Tibial artery (tissue), 4 donors: ENCODE results near the gene MACROD2.

Source experiments
- DNase-seq, 2 donors: peaks; one replicate each; pipeline ENCODE4 v3.0.0-alpha.2; 2019
- H3K27ac ChIP-seq, 2 donors: fragments of 200-600 bp; sonication (generic) in 1 of 2; 1 replicate in 1 of 2; 2 replicates in 1 of 2; pipeline ENCODE4 v1.5.1; 2018 to 2019; ENCODE audit warnings: mild to moderate bottlenecking in 1 of 2
- H3K27me3 ChIP-seq, 2 donors: fragments of 200-600 bp; sonication (generic) in 1 of 2; one replicate each; pipeline versions ENCODE4 v1.5.1 to v1.6.0; 2016 to 2019
- H3K36me3 ChIP-seq, 3 donors: fragments of 200-600 bp; sonication (generic) in 2 of 3; one replicate each; pipeline ENCODE4 v1.5.1; 2016 to 2019; ENCODE audit warnings: mild to moderate bottlenecking in 2 of 3
- H3K4me1 ChIP-seq, 4 donors: fragments of 200-600 bp; sonication (generic) in 2 of 4; 1 replicate in 3 of 4; 2 replicates in 1 of 4; pipeline ENCODE4 v1.5.1; 2016 to 2019
- H3K4me3 ChIP-seq, 2 donors: fragments of 200-600 bp; sonication (generic) in 1 of 2; 1 replicate in 1 of 2; 2 replicates in 1 of 2; pipeline ENCODE4 v1.5.1; 2018 to 2019; ENCODE audit warnings: mild to moderate bottlenecking in 2 of 2
- H3K9me3 ChIP-seq, 3 donors: fragments of 200-600 bp; sonication (generic) in 1 of 3; one replicate each; pipeline ENCODE4 v1.5.1; 2016 to 2019
- intact Hi-C: fragments of 100-400 bp; cut with DNase I; formaldehyde crosslinking; loops from one replicate; pipeline ENCODE4 v1.15.0; 2023; ENCODE audit warnings: low total_unique reads
- TF ChIP-seq, protein P1 (sequence below), 2 experiments: fragments of 200-600 bp in 1 of 2; fragments of 450-650 bp in 1 of 2; IDR thresholded peaks; one replicate each; pipeline ENCODE4 v1.5.1; 2017 to 2019; ENCODE audit warnings: antibody characterized with exemption in 2 of 2, mild to moderate bottlenecking in 1 of 2, moderate library complexity in 1 of 2

Gene MACROD2

DNA sequence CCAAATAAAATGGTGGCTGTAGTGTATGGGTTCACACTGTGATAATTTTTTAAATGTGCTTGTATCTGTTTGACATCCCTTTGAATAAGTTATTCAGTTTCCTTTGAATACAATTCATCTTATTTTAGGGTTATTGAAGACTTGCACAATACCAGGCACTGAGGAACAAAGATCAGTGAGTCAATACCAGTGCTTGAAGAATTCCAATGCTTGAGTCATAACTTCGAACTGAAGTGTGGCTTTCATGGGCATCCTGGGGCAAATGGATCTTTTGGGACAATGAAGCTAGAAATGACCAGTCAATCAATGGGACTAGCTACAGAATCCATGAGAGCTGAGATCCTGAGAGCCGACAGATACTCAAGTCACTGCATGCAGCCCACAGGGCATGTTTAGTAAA, 692.0 kb downstream of the MACROD2 start:
- no peak for DNase-seq
- Histone ChIP-seq H3K27ac (no peak overlapping the region), H3K4me3 (no peak overlapping the region), H3K9me3 (no peaks in the 10 kb centered on the region), H3K27me3 (no peaks in the 10 kb centered on the region), H3K36me3 (no peaks in the 10 kb centered on the region), H3K4me1 (no peaks in the 10 kb centered on the region)
- intact Hi-C loops = no loop called here
- TF ChIP-seq, protein P1, sequence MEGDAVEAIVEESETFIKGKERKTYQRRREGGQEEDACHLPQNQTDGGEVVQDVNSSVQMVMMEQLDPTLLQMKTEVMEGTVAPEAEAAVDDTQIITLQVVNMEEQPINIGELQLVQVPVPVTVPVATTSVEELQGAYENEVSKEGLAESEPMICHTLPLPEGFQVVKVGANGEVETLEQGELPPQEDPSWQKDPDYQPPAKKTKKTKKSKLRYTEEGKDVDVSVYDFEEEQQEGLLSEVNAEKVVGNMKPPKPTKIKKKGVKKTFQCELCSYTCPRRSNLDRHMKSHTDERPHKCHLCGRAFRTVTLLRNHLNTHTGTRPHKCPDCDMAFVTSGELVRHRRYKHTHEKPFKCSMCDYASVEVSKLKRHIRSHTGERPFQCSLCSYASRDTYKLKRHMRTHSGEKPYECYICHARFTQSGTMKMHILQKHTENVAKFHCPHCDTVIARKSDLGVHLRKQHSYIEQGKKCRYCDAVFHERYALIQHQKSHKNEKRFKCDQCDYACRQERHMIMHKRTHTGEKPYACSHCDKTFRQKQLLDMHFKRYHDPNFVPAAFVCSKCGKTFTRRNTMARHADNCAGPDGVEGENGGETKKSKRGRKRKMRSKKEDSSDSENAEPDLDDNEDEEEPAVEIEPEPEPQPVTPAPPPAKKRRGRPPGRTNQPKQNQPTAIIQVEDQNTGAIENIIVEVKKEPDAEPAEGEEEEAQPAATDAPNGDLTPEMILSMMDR (IDR thresholded peaks at IDR 0.05) = no peak

DNA sequence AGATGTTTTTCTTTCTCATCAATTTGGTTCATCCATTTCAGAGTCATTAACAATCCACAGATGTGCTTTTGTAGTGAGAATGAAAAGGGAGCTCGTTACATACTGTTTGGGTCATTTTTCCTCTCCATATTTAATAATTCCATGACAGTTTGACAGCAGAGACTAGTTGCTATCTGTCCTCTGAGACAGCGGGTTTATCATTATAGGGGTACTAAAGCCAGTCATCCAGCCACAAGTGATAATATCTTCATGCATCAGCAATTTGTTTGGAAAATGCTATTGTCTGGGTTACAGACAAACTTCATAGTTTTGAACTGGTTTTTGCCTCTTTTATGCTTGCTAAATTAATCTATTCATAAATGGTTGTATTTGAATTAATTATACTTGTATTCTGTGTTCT, 692.7 kb downstream of the MACROD2 start:
- Histone ChIP-seq H3K36me3 (no peaks in the 10 kb centered on the region), H3K9me3 (no peaks in the 10 kb centered on the region), H3K27me3 (no peaks in the 10 kb centered on the region), H3K4me1 (no peaks in the 10 kb centered on the region), H3K27ac (no peak overlapping the region), H3K4me3 (no peak overlapping the region)
- TF ChIP-seq, protein P1 (IDR thresholded peaks at IDR 0.05) = no peak
- intact Hi-C loops = no loop called here
- DNase-seq = no peak

DNA sequence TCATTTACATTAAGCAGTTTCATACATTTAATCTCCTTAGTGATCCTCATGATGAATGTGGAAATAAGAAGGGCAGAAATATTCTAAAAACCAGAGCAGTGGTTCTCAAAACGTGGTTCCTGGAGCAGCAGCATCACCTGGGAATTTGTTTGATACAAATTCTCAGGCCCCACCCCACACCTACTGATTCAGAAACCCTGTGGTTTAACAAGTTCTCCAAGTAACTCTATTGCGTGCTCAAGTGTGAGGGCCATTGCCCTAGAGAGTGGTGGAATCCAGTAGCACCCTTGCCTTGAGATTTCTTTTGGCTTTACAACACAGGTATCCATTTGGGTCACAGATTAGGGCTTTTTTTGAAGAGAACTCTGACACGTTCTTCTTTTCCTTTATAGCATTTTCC, 696.7 kb downstream of the MACROD2 start:
- no peak for DNase-seq
- intact Hi-C loops = no loop called here
- no peak overlapping the region for H3K27ac ChIP-seq
- H3K4me3 ChIP-seq = no peak overlapping the region
- H3K36me3 ChIP-seq = no peaks in the 10 kb centered on the region
- H3K27me3 ChIP-seq = no peaks in the 10 kb centered on the region
- no peaks in the 10 kb centered on the region for H3K9me3 ChIP-seq
- H3K4me1 ChIP-seq = peaks cover 0 to 3% (median 0%) of the 10 kb centered on the region in 4 donors
- TF ChIP-seq, protein P1 (IDR thresholded peaks at IDR 0.05) = no peak

DNA sequence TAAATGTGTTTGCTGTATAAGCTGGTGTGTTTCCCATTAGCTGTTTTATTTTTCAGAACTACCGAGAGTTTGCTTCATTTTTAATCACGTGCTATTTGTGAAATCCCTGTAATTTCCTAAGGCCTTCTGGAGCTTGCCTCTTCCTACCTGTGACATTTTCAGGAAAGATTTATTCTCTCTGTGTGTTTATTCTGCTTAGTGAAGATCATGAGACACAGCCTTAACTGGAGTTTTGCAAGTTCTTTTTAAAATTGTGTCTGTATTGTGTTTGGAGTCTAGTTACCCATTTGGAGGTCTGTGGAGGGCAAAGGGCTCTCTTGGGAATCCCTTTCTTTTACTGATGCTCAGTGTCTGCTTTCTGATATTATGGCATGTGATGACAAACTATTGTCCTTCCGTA, 701.2 kb downstream of the MACROD2 start:
- no peak for DNase-seq
- no peaks in the 10 kb centered on the region for H3K36me3 ChIP-seq
- peaks cover 0 to 11% (median 3%) of the 10 kb centered on the region in 4 donors for H3K4me1 ChIP-seq
- no peaks in the 10 kb centered on the region for H3K27me3 ChIP-seq
- H3K4me3 ChIP-seq = no peak overlapping the region
- H3K9me3 ChIP-seq = no peaks in the 10 kb centered on the region
- intact Hi-C loops = no loop called here
- H3K27ac ChIP-seq = no peak overlapping the region
- TF ChIP-seq, protein P1 (IDR thresholded peaks at IDR 0.05) = no peak

DNA sequence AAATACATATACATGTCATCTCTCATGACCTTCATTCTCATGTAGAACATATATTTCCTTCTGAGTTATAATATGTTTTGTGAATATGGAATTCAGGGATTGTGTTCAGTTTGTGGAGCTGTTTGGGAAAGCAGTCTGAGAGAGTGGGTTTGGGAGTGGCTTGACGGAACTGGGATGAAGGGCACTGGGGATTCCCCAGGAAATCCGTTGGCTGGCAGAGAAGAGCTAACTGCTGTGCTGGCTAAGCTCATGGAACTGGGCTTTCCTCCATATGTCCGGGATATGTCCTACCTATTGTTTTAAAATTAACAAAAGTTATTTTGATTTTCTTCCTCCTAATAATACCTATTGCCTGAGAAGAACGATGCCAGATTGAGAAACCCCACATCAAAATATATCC, 701.6 kb downstream of the MACROD2 start:
- no peak overlapping the region for H3K27ac ChIP-seq
- no peak for DNase-seq
- peaks cover 0 to 11% (median 3%) of the 10 kb centered on the region in 4 donors for H3K4me1 ChIP-seq
- H3K27me3 ChIP-seq = no peaks in the 10 kb centered on the region
- intact Hi-C loops = no loop called here
- no peaks in the 10 kb centered on the region for H3K36me3 ChIP-seq
- no peak overlapping the region for H3K4me3 ChIP-seq
- H3K9me3 ChIP-seq = no peaks in the 10 kb centered on the region
- TF ChIP-seq, protein P1 (IDR thresholded peaks at IDR 0.05) = no peak

DNA sequence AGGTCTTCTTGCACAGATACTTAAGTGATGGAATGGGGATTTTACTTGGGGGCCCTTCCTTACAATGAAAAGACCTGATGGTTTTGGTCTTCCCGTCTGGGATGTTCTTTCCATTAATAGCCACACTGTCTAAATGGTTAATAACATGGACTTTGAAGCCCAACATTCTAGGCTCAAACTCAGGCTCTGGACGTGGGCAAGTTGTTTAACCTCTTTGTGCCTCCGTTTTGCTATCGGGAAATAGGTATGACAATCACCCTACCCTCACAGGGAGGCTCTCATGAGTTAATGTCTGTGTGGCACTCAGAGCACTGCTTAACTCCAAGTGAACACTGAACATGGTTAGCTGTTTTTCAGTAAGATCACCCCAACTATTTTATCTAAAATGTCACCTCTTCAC, 702.8 kb downstream of the MACROD2 start:
- TF ChIP-seq, protein P1 (IDR thresholded peaks at IDR 0.05) = no peak
- no peak for DNase-seq
- Histone ChIP-seq H3K27ac (no peak overlapping the region), H3K4me1 (peaks cover 0 to 11% (median 3%) of the 10 kb centered on the region in 4 donors), H3K27me3 (no peaks in the 10 kb centered on the region), H3K4me3 (no peak overlapping the region), H3K36me3 (no peaks in the 10 kb centered on the region), H3K9me3 (no peaks in the 10 kb centered on the region)
- intact Hi-C loops = no loop called here
